ENCODE measurements around the gene PPCDC.

The PPCDC gene

DNA sequence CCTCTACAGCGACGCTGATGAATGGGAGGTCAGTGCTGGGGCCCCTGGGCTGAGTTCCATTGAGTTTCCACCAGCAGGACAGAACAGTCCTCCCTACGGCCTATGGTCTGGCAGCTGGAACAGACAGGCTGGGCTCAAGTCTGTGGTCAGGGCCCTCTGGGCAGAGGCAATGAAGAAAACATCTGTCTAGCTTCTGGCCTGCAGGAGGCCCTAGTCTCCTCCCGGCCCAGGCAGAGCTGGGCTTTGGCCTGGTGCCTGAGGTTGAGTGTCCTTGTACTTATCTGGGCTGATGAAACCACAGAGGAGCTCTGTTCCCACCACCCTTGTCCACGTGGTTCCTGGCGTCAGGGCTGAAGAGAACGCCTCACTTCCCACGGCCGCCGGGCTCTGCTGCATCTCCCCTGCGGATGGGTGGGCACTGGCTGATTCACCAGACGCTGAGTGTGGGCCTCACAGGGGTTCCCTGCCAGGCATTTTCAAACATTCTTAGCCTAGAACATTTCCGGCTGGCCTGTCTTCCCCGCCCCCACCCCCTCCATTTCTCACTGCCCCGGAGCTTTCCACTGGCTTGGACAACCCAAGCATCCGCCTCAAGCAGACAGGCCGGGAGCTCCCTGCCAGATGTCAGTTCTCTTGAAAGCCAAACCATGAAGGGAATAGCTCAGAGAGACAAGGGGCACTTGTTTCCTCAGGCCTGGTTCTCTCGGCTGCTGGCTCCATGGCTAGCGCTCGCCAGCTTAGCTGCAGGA, 20.3 kb downstream of the PPCDC start:
- no peak for DNase-seq (ENCODE audit: low read depth in 2 of 3, low spot score in 1 of 3)

DNA sequence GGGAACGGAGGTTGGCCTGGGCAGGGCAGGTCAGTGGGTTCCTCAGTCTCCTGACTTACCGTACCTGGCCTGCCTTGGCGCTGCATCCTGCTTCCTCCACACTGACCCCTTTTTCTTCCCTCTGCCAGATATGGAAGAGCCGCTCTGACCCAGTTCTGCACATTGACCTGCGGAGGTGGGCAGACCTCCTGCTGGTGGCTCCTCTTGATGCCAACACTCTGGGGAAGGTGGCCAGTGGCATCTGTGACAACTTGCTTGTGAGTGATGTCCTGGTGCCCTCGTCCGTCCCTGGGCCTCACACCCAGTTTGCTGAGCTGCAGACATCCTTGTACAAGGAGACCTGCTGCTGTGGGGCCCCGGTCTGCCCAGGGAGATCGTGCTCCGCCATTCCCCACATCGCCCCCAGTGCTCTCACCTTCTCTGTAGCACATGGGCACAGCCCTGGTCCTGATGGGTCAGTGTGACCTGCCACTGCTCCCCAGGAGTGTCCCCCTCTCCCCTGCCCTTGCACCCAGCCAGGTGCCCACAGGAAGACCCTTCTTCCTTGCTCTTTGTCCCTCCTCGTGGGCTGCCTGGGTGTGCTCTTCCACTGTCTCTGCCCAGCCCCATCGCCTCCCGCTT, 21.0 kb downstream of the PPCDC start:
- no peak for DNase-seq (ENCODE audit: low read depth in 2 of 3, low spot score in 1 of 3)

DNA sequence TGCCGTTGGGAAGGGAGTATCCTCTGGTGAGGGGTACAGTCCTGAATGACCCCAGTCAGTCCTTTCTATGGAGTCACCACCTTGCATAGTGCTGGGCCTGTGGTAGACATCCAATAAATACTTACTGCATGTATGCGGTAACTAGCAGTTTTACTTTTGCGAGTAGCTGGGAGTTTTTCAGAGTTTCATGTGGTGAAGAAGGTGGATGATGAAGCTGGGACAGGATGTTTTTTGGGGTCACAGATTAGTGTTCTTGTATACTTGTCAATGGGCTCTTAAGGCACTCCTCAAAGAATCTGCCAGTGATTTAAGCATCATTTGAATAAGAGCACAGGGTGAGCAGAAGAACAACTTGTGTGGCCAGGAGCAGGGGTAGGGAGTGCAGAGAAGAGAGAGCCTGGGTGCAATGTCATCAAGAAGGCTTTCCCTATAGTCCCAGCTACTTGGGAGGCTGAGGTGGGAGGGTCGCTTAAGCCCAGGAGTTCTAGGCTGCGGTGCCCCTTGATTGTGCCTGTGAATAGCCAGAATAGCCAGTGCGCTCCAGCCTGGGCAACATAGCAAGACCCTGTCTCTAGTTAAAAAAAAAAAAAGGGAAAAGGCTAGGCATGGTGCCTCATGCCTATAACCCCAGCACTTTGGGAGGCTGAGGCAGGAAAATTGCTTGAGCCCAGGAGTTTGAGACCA, 22.1 kb downstream of the PPCDC start:
- DNase-seq (ENCODE audit: low read depth in 2 of 3, low spot score in 1 of 3): no peak

DNA sequence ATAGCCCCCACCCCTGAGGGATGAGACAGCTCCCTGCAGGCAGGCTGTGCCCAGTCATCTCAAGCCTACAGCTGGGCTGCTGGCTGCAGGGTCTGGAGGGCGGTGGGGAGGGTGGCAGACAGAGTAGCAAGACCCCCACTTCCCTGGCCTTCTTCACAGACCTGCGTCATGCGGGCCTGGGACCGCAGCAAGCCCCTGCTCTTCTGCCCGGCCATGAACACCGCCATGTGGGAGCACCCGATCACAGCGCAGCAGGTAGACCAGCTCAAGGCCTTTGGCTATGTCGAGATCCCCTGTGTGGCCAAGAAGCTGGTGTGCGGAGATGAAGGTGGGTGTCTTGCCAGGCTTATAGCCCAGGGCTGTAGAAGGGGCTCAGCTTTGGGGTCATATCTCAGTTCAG, 25.0 kb downstream of the PPCDC start:
- no peak for DNase-seq (ENCODE audit: low read depth in 2 of 3, low spot score in 1 of 3)

DNA sequence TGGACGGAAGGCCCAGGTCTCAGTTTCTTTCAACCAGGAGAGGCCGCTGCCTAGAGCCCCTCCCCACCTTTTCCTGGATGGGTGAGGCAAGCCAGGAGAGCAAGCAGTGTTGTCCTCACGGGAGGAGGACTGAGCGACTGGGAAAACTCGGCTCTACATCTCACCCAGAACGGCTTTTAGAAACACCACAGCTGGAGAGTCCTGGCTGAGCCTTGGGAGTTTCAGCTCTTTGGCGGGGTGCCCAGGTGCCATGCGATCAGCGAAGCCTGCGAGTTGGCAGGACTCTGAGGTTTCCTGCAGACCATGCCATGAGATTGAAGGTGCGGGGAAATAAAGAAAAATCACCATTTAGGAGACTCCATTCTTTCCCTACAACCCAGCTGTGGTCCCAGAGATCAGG, 26.0 kb downstream of the PPCDC start:
- DNase-seq (ENCODE audit: low read depth in 2 of 3, low spot score in 1 of 3): no peak

DNA sequence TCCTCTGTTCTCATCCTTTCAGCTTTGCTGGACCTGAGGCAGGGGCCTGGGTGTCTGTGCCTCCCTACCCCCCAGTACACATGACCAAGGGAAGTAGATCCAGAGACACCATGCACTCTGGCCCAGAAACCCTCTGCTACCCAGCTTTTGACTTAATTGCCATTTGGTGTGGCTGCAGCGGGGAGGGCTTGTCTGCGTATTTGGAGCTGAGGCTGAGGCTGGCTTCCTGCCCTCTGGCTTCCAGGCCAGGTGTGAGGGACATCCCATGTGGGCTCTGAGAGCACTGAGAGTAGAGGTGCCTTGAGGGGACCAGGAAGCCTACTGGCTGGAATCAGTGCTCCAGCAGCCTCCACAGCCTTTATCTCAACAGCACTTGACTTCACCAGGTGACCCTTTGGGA, 26.9 kb downstream of the PPCDC start:
- no peak for DNase-seq (ENCODE audit: low read depth in 2 of 3, low spot score in 1 of 3)

DNA sequence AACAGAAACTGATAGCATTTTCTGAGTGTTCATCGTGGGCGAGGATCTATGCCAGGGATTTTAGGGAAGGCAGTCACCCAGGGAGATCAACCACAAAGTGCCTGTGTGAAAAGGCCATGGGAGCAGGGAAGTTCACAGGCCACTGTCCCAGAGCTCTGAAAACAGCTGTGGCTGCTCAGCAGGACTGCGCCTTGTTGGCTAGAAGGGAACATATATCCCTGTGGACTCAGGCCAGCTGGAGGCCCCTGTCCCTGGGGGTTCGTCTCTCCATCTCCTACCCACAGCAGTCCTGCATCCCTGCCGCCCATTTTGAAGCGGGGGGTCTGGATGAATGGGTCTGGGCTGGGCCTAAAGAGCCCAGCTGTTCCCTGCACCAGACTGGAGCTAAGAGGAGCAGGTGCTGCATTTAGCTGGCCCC, 27.8 kb downstream of the PPCDC start:
- DNase-seq (ENCODE audit: low read depth in 2 of 3, low spot score in 1 of 3): no peak

DNA sequence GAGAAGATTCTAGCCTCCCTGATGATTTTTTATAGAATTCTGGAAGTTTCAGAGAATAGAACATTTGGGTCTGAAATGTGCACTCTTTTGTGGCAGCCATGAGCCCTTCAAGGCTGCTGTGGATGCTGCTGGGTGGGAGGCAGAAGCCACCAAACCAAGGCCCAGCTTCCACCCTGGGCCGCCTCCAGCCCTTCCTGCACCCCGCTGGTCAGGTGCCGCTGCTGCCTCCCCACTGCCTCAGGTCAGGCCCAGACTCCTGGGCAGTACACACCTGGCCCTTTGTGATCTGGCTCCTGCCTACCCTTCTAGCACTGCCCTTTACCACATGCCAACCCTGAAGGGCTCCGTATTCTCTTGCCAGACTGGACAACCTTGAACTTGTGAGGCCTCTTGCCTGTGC, 28.3 kb downstream of the PPCDC start:
- DNase-seq (ENCODE audit: low read depth in 2 of 3, low spot score in 1 of 3): no peak

DNA sequence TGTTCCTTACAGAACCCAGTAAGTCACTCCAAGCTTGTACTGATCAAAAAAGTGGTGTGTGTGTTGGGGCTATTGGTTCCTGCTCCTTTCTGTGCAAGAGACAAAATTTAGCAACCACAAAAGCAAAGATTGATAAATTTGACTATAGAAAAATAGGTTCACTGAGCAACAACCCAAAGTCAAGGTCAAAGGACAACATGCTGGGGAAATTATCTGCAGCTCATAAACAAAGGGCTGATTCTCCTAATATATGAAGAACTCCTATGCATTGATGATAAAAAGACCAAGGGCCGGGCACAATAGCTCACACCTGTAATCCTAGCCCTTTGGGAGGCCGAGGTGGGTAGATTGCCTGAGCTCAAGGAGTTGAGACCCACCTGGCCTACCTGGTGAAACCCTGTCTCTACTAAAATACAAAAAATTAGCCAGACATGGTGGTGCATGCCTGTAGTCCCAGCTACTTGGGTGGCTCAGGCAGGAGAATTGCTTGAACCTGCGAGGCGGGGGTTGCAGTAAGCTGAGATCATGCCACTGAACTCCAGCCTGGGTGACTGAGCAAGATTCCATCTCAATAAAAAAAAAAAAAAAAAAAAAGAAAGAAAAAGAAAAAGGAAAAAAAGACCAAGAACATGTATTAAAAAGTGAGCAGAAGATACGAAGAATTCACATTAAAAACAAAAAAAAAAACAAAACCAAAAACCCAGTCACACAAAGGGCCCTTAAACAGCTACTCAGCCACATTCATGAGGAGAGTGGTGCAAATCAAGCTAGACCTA, 29.8 kb downstream of the PPCDC start:
- DNase-seq (ENCODE audit: low read depth in 2 of 3, low spot score in 1 of 3): no peak

DNA sequence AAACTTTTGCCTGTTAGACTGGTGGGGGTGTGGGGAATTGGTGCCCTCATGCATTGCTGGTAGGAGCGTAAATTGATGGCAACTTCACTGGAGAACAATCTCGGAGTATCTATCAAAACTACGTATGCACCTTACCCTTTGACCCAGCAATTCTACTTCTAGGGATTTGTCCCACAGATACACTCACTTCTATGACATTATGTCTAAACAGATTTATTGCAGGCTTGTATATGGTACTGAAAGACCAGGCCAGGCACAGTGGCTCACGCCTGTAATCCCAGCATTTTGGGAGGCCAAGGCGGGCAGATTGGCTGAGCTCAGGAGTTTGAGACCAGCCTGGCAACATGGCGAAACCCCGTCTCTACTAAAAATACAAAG, 30.3 kb downstream of the PPCDC start:
- no peak for DNase-seq (ENCODE audit: low read depth in 2 of 3, low spot score in 1 of 3)

DNA sequence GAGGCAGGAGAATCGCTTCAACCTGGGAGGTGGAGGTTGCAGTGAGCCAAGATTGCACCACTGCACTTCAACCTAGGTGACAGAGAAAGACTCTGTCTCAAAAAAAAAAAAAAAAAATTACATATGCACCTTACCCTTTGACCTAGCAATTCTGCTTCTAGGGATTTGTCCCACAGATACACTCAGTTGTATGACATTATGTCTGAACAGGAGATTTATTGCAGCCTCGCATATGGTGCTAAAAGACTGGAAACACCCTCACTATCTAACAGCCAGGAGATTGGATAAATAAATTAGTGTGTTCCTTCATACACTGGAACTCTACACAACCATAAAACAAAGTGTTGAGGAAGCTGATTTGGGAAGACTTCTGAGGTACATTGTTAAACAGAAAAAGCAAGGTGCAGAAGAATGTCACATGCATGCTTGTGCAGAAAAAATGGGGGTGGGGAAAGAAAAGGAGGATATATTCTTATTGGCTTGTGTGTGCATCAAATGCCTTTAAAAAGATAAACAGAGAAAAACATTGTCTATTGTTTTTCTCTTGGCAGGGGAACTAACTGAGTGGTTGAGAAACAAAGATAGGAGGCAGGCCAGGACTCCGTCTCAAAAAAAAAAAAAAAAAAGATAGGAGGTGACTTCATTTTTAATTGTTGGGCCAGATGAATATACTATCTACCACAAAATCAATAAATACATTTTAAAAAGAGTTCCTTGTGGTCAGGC, 30.9 kb downstream of the PPCDC start:
- DNase-seq (ENCODE audit: low read depth in 2 of 3, low spot score in 1 of 3): no peak

DNA sequence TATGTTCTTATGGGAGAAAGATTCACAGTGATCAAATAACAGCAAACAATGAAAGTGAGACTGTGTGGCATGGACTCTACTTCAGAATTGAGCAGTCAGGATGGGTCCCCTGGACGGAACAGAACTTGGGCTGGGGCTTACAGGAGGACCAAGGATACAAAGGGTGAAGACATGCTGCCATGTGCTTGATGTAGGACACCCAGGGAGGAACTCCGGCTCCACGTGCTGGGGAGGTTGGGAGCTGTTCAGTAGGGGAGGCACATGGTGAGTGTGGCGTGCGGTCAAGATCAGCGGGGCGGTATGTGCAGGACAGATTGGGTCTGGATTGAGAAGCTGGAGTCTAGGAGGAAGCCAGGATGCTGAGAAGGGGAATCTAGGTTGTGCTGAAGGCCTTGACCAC, 32.6 kb downstream of the PPCDC start:
- no peak for DNase-seq (ENCODE audit: low read depth in 2 of 3, low spot score in 1 of 3)

DNA sequence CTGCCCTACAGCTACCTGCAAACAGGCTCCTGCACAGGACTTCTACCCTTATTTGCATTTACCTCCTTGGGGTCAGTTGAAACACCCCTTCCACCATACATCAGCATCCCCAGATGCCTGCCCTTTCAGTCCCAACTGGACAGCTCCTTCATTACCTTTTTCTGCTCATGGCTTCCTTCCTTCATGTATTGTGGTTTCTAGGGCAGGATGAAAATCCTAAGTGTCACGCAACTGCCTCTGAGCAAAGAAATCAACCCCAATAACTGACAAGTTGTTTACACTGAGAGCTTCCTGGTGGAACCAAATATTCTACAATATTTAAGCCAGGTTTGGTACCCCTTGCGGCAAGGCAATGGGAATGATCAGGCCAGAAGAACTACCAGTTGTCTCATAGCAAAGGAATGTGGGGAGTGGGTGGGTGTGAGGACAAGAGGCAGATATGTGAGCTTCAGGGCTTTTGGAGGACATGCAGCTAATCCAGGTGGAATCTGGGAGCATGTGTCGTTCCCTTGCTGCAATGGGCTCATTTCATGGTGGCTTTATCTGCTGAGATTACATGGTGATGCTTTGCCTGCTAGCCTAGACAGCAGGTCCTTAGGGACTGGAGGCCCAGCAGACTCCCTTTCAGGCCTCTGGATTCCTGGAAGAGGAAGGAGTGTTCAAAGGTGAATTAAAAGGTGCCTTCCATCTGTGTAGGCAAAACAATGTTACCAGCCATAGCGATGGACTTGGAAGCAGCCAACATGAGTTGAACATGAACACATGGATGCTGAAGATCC, 34.9 kb downstream of the PPCDC start:
- DNase-seq (ENCODE audit: low read depth in 2 of 3, low spot score in 1 of 3): no peak

DNA sequence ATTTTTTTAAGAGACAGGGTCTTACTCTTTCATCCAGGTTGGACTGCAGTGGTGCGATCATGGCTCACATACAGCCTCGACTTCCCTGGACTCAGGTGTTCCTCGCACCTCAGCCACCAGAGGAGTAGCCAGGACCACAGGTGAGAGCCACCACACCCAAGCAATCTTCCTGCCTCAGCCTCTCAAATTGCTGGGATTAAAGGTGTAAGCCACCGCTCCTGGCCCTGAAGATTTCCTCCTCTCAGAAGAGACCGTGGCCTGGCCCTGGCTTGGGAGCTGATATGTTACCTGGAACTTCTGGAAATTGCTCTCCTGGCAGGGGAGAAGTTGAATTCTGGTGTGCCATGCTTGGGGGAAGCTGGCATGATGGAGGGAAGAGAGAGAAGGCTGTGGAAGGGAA, 36.2 kb downstream of the PPCDC start:
- no peak for DNase-seq (ENCODE audit: low read depth in 2 of 3, low spot score in 1 of 3)

DNA sequence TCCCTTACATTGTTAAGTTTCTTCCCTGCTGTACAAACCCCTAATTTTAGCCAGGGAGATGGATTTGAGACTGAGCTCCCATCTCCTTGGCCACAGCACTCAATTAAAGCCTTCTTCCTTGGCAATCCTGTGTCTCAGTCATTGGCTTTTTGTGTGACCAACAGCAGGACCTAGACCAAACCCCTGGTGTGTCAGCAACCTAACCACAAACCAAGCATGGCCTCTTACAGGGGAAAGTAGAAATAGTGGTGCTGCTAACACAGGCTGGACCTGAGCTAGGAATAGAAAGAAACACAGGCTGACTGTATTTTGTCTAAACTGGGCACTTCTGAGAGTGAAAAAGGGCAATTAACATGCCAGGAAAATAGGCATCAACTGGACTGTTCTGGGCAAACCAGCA, 37.9 kb downstream of the PPCDC start:
- no peak for DNase-seq (ENCODE audit: low read depth in 2 of 3, low spot score in 1 of 3)

DNA sequence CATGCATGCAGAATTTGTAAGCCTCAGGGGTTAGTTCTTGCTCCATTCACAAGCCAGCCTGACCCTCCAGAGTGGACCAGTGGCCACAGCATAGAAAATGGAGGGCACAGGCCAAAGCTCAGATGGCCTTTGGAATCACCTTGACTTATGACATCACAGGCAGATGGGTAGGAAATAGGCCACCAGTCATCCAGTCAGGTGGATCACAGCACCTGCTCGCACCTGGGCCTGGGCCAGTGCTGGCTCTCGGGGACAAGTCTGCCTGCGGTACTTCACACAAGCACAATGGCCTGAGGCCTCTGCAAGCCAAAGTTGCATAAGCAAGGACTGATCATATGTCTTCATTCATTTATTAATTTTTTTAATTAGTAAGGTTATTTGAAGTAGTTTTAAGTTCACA, 39.3 kb downstream of the PPCDC start:
- DNase-seq (ENCODE audit: low read depth in 2 of 3, low spot score in 1 of 3): no peak

DNA sequence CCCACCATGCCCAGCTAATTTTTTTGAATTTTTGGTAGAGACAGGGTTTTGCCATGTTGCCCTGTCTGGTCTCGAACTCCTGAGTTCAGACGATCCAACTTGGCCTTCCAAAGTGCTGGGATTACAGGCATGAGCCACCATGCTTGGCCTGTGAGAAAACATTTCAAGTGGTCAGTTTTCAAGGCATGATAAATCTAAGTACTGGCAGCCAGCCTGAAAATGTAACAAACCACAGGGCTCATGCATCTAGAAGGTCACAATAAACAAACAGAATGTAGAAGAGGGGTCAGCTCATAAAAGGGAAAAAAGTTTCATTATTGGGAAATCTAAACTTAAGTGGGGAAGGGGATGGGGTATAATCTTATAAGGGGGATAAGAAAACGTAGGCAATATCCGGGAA, 39.9 kb downstream of the PPCDC start:
- DNase-seq (ENCODE audit: low read depth in 2 of 3, low spot score in 1 of 3): no peak

DNA sequence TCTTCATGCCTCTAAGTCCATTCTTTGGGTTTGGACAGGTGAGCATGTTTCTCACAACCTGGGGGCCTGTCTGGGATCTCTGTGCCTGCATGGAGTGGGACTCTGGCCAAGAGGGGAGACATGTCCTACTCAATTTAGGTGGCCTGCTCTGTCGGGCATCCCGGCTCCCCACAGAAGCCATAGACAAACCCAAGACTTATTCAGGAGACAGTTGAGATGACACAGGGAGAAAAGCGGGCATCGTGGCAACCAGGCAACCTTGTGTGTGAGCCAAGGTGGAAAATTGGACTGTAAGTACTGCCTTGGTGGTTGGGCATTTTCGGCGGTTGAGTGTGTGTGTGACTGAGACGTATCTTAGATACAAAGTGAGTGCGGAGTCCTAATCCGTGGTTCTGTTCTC, 40.5 kb downstream of the PPCDC start:
- DNase-seq (ENCODE audit: low read depth in 2 of 3, low spot score in 1 of 3): no peak

DNA sequence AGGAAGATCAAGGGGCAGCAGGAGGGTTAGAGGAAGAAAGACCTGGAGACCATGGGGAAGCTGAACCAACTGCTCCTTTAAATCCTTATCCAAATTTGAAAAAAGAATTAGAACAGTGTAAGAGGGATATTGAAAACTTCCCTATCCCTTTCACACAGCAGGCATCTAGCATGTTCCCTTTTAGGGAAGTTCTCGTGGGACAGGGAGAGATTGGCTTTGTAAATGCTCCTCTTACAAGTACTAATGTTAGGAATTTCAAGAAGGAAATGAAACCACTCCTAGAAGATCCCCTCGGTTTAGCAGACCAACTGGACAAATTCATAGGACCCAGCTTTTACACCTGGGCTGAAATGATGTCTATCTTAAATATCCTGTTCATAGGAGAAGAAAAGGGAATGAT, 41.5 kb downstream of the PPCDC start:
- DNase-seq (ENCODE audit: low read depth in 2 of 3, low spot score in 1 of 3): no peak

DNA sequence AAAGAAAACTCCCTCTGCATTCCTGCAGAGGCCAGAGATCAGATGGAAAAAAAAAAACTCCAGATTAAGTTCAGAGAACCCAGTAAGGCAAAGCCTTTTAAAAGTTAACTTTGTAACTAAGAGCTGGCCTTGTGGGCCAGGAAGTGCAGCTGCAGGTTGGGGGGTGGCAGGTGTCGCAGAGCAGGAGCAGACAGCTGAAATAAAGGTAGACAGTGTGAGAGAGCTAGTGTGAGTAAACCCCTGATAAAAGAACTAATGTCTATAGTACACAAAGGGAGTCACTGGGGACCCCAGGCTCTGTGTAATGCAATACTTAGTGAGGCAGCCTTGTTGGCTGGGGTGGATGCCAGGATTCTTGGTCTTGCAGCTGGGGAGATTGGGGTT, 42.1 kb downstream of the PPCDC start:
- DNase-seq (ENCODE audit: low read depth in 2 of 3, low spot score in 1 of 3): no peak

Measured in stimulated activated CD4-positive, alpha-beta T cell treated with anti-CD3 and anti-CD28 coated beads, Interleukin-12 subunit alpha, Interleukin-12 subunit beta, amount 100 ng/mL, for 48 hours (primary cell).